Choroid plexus epithelial cell (primary cell): ENCODE measurements around the gene BICDL2.

ENCODE experiments used
- DNase-seq: peaks from one replicate; pipeline ENCODE4 v3.0.0-alpha.2; 2010; ENCODE audit warnings: low read depth
- H3K4me3 ChIP-seq: 2 replicates; pipeline ENCODE4 v1.5.1; 2011; ENCODE audit warnings: low read depth, mild to moderate bottlenecking, control low read depth, low read length, moderate library complexity
- CTCF ChIP-seq: conservative IDR thresholded peaks from 2 replicates; pipeline ENCODE4 v1.5.1; 2011; ENCODE audit warnings: low read depth, mild to moderate bottlenecking, control low read depth, inconsistent platforms, low read length, moderate library complexity

BICDL2 gene

GRCh38 chr16:3060339-3061127 is 23.8 kb upstream of the BICDL2 start:
- TF ChIP-seq CTCF = no peak
- no peak for DNase-seq
- H3K4me3 ChIP-seq = no peak overlapping the region

GRCh38 chr16:3059723-3060242 is 23.0 kb upstream of the BICDL2 start:
- TF ChIP-seq CTCF = no peak
- no peak for DNase-seq
- peak overlapping the region; percentile 74 for H3K4me3 ChIP-seq

GRCh38 chr16:3059041-3059722 is 22.4 kb upstream of the BICDL2 start:
- H3K4me3 ChIP-seq = peak overlapping the region; percentile 74
- peak; percentile 51 for TF ChIP-seq CTCF
- peak; percentile 76 for DNase-seq

DNA sequence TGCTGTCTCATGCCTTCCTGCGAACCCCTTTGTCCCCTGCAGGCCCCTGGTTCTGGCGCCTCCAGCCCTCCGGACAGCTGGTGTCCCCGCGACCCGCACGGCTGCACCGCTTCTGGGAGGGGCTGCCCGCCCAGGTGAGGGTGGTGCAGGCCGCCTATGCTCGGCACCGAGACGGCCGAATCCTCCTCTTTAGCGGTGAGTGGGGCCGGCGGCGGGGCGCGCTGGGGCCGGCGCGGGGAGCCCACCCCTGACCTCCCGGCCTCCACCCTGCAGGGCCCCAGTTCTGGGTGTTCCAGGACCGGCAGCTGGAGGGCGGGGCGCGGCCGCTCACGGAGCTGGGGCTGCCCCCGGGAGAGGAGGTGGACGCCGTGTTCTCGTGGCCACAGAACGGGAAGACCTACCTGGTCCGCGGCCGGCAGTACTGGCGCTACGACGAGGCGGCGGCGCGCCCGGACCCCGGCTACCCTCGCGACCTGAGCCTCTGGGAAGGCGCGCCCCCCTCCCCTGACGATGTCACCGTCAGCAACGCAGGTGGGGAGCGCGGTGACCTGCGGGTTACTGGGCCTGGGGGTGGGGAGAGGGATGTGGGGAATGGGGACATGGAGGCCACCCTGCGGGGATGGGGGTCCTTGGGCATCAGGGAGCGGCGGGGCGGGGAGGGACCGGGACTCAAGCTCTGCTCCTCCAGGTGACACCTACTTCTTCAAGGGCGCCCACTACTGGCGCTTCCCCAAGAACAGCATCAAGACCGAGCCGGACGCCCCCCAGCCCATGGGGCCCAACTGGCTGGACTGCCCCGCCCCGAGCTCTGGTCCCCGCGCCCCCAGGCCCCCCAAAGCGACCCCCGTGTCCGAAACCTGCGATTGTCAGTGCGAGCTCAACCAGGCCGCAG is 21.6 kb upstream of the BICDL2 start:
- peak; percentile 16 for TF ChIP-seq CTCF
- DNase-seq = peak; percentile 38
- H3K4me3 ChIP-seq = peak overlapping the region; percentile 74

DNA sequence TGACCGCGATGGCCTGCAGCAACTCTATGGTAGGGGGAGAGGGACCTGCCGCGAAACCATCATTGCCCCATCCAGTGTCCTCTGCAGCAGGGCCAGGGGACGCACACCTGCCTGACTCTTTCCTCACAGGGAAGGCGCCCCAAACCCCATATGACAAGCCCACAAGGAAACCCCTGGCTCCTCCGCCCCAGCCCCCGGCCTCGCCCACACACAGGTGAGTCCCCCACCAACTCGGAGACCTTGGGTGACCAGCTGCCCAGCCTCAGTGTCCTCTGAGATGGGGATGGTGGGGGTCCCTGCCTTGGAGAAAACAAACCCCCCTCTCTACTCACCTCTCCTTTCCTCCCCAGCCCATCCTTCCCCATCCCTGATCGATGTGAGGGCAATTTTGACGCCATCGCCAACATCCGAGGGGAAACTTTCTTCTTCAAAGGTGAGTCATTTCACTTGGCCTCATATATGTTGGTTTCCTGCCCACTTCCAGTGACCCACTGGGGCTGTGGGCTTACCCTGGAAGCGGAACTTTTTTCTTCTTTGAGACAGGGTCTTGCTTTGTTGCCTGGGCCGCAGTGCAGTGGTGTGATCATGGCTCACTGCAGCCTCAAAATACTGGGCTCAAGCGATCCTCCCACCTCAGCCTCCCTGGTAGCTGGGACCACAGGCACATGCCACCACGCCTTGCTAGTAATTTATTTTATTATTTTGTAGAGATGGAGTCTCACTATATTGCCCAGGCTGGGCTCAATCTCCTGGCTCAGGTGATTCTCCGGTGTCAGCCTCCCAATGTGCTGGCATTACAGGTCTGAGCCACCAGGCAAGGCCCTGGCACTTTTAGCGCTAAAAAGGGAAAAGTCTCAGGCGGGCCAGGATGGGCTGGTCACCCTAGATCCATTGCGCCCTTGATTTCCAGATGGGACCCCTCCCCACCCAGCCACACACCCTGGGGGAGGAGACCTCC is 20.7 kb upstream of the BICDL2 start:
- no peak for TF ChIP-seq CTCF
- DNase-seq = no peak
- no peak overlapping the region for H3K4me3 ChIP-seq
